Measurements from ENCODE around the gene LRRK1.

Gene LRRK1

GRCh38 chr15:101100593-101101442, 181.7 kb downstream of the LRRK1 start:
- no peak for DNase-seq

GRCh38 chr15:101101676-101102075, 182.5 kb downstream of the LRRK1 start:
- DNase-seq = no peak

- DNase-seq = no peak
These were observed 183.6 kb downstream of the LRRK1 start for GRCh38 chr15:101102746-101103145.

- no peak for DNase-seq
These were observed 184.4 kb downstream of the LRRK1 start for GRCh38 chr15:101103598-101103997.

- no peak for DNase-seq
These were observed 185.0 kb downstream of the LRRK1 start for GRCh38 chr15:101104141-101104540.

- DNase-seq = no peak
These were observed 186.1 kb downstream of the LRRK1 start for GRCh38 chr15:101105059-101105891.

- DNase-seq = no peak
These were observed 187.9 kb downstream of the LRRK1 start for GRCh38 chr15:101107101-101107500.

- DNase-seq = no peak
These were observed 188.7 kb downstream of the LRRK1 start for GRCh38 chr15:101107625-101108460.

GRCh38 chr15:101108461-101108775, 189.3 kb downstream of the LRRK1 start:
- DNase-seq = no peak

- DNase-seq = no peak
These were observed 189.6 kb downstream of the LRRK1 start for GRCh38 chr15:101108791-101109190.

- DNase-seq = no peak
These were observed 191.8 kb downstream of the LRRK1 start for GRCh38 chr15:101110681-101111569.

- no peak for DNase-seq
These were observed 192.6 kb downstream of the LRRK1 start for GRCh38 chr15:101111570-101112262.

GRCh38 chr15:101112336-101113113, 193.4 kb downstream of the LRRK1 start:
- DNase-seq = no peak

- no peak for DNase-seq
These were observed 194.2 kb downstream of the LRRK1 start for GRCh38 chr15:101113114-101114005.

GRCh38 chr15:101114166-101114565, 195.0 kb downstream of the LRRK1 start:
- no peak for DNase-seq

GRCh38 chr15:101114610-101115009, 195.5 kb downstream of the LRRK1 start:
- no peak for DNase-seq

GRCh38 chr15:101115393-101115785, 196.2 kb downstream of the LRRK1 start:
- DNase-seq = no peak

GRCh38 chr15:101115786-101116680, 196.9 kb downstream of the LRRK1 start:
- no peak for DNase-seq

- no peak for DNase-seq
These were observed 197.5 kb downstream of the LRRK1 start for GRCh38 chr15:101116681-101116976.
